HTR-8/SVneo (cell line): ENCODE data around the gene CAPN12.

Source experiments
- DNase-seq: peaks from one replicate; pipeline ENCODE4 v3.0.0; 2011; ENCODE audit warnings: low spot score, mixed read lengths; ENCODE audit not compliant: insufficient read length
- FAIRE-seq: peaks from 2 replicates; lab custom pipeline; 2011; peaks lifted over from hg19 to GRCh38; lab: Jason Lieb, UNC

Gene CAPN12

GRCh38 chr19:38740257-38740592 lies 4.0 kb downstream of the CAPN12 start:
- DNase-seq, result no peak
- FAIRE-seq, result no peak

DNA sequence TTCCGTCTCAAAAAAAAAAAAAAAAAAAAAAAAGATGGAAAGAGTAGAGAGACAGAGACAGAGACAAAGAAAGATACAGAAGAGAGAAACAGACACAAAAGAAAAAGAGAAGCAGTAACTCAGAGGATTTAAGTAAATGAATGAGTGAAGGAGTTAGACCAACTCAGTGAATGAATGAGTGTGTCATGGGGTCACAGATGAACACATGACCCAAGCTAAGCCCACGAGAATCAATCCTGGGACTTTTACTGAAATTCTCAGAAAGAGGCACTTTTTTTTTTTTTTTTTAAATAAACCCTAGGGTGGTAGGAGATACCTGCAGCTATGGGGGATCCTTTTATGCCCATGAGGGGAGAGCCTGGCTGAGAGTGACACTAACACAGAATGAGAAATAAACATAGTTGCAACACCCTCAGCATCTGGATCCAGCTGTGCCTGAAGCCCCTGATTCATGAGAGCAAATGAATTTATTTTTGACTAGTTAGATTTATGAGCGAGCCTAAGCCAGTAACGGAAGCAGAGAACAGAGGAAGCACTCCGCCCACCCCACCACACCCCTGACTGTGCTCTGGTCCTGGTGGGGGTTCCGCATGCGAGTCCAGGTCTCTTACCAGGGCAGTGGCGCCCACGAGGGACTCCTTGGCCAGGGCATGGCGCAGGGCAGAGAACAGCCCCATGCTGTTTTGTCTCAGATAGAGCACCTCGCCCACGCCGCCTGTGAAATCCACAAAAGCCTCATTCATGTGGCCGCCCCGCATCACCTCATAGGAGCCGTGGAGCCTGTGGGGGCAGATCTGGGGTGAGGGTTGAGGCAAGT lies 4.6 kb downstream of the CAPN12 start:
- DNase-seq, result no peak
- no peak for FAIRE-seq

- FAIRE-seq (peak; percentile 38), DNase-seq (no peak)
These were observed 6.1 kb downstream of the CAPN12 start for GRCh38 chr19:38737921-38738737.

- DNase-seq (no peak), FAIRE-seq (no peak)
These were observed 6.9 kb downstream of the CAPN12 start for GRCh38 chr19:38737281-38737865.

DNA sequence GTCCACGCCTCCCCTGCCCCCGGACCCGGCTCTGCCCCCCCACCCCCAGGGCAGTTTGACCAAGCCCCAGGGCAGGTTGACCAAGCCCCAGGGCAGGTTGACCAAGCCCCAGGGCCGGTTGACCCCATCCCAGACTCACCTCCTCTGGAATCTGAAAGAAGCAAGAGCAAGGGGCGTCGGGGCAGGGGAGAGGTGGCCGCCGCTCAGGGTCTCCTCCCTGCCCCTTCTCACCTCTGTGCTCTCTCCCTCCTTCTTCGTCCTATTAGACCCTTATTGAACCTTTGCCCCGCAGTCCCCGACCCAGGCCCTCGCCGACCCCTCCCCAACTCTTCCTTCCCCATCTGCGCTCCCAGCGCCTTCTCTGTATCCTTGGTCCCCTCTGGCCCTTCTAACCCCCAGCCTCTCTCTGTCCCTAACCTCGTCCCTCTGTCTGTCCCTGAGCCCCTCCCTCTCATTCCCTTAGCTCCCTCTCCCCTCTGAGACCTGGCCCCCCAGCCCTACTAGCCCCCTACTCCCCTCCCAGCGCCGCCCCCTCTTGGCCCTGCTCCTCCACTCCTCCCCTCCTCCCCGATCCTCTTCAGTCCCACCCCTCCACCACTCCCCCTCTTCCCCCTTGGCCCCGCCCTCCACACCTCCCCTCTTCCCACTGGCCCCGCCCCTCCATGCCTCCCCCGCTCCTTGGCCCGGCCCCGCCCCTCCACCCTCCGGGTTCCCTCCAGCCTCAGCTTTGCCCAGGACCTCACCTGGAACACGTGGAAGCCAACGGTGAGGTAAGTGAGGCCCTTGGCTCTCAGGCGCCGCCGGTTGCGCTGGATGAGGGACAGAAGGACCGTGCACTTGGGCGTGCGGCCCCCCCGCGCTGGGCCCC lies 7.6 kb downstream of the CAPN12 start:
- DNase-seq, result peak; percentile 66
- FAIRE-seq, result peak; percentile 49

GRCh38 chr19:38736036-38736412 lies 8.2 kb downstream of the CAPN12 start:
- no peak for FAIRE-seq
- peak; percentile 45 for DNase-seq

DNA sequence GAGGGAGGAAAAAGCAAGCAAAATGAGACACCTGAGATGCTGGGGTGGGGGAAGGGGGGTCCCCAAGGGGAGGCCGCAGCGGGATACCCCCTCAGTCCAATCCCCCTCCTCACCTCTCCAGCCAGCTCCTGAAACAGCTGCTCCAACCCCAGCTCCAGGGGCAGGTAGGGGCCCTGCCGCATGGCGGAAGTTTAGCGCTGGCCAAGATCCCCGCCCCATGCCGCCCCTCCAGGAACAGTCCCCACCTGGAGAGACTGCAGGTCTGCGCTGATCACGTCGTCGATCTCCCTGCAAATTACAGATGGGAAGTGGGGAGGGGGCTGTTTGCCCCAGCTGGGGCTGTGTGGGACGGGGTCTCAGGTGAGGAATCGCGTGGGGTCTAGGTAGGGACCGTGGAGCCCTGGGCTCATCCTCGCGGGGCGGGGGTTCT lies 9.0 kb downstream of the CAPN12 start:
- FAIRE-seq (no peak), DNase-seq (no peak)

GRCh38 chr19:38734426-38735256 lies 9.6 kb downstream of the CAPN12 start:
- FAIRE-seq, result peak; percentile 36

GRCh38 chr19:38734176-38734425 lies 10.2 kb downstream of the CAPN12 start:
- DNase-seq (no peak), FAIRE-seq (peak; percentile 9)

More at GRCh38 chr19:38734426-38735256, 9.6 kb downstream of the CAPN12 start:
- no peak for DNase-seq

- FAIRE-seq (no peak), DNase-seq (no peak)
These were observed 10.6 kb downstream of the CAPN12 start for GRCh38 chr19:38733493-38734175.

GRCh38 chr19:38733241-38733492 lies 11.1 kb downstream of the CAPN12 start:
- FAIRE-seq (no peak), DNase-seq (no peak)

DNA sequence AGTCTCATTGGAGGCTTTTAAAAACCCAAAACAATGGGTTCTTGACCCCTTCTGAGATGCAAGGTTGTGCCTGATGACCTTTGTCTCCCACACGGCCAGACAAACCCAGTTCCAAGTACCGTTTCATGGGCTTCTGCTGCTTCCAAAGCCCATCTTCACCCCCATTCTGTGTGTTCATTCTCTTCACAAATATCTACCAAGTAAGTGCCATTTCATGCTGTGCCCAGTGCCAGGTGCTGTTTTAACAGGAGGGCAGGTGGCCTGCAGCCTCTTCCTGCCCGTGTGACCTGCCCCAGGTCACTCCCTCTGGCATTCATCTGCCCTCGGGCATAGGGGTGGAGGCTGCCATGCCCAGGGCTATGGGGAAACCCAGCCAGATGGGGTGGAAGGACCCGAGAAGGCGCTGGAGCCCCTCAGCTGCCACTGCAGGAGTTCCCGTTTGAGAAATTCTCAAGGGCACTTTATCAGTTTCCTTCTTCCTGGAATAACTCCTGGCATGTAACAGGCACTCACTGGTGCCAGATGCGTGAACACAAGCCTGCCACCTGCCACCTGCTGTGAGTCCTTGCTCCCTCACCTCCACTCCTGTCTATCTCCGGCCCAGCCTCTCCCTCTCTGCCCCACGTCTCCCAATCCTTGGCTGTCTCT lies 12.5 kb downstream of the CAPN12 start:
- FAIRE-seq, result peak; percentile 44

GRCh38 chr19:38730731-38731589 lies 13.3 kb downstream of the CAPN12 start:
- DNase-seq, result no peak
- no peak for FAIRE-seq

More for the DNA sequence above, 12.5 kb downstream of the CAPN12 start:
- no peak for DNase-seq

GRCh38 chr19:38730470-38730730 lies 13.9 kb downstream of the CAPN12 start:
- FAIRE-seq (no peak), DNase-seq (no peak)

GRCh38 chr19:38729653-38730469 lies 14.4 kb downstream of the CAPN12 start:
- DNase-seq (peak; percentile 54), FAIRE-seq (no peak)

DNA sequence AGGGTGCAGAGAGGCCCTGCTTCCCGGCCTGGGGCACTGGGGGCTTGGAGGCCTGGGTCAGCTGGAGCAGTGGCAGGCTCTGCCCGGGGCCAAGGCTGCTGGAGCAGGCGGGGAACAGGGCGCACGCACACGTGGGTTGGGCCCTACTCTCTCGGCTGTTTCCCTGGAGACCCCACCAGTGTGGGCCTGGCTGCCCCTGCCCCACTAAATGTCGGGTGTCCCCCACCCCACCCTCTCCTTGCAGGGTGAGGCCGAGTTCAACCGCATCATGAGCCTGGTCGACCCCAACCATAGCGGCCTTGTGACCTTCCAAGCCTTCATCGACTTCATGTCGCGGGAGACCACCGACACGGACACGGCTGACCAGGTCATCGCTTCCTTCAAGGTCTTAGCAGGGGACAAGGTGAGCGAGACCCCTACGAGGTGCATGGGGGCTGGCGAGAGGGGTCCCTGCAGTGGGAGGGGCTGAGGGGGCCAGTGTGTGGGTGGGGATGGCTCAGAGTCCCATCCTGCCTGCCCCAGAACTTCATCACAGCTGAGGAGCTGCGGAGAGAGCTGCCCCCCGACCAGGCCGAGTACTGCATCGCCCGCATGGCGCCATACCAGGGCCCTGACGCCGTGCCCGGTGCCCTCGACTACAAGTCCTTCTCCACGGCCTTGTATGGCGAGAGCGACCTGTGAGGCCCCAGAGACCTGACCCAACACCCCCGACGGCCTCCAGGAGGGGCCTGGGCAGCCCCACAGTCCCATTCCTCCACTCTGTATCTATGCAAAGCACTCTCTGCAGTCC lies 15.3 kb downstream of the CAPN12 start:
- DNase-seq, result no peak
- FAIRE-seq, result no peak
